Ectodermal cell (in vitro differentiated cells): Measurements from ENCODE around the gene DCAF8L1. TPM values are rescaled to one million over a fixed set of nuclear protein-coding genes. Genes with fewer than 3 reads are reported as not detected.

ENCODE experiments used
- H3K27ac ChIP-seq: 2 replicates; pipeline ENCODE4 v1.7.0; 2013; ENCODE audit warnings: mild to moderate bottlenecking, low read depth, low read length; ENCODE audit not compliant: insufficient read depth, poor library complexity, severe bottlenecking
- H3K27me3 ChIP-seq: 2 replicates; pipeline ENCODE4 v1.7.0; 2013; ENCODE audit warnings: mild to moderate bottlenecking, low read length; ENCODE audit not compliant: insufficient read depth, control insufficient read depth, poor library complexity, severe bottlenecking
- H3K36me3 ChIP-seq: one replicate; pipeline ENCODE4 v1.7.0; 2013; ENCODE audit warnings: low read length; ENCODE audit not compliant: control insufficient read depth, insufficient read depth
- H3K4me1 ChIP-seq: one replicate; pipeline ENCODE4 v1.7.0; 2013; ENCODE audit warnings: low read length; ENCODE audit not compliant: control insufficient read depth, insufficient read depth
- H3K4me3 ChIP-seq: 2 replicates; pipeline ENCODE4 v1.7.0; 2013; ENCODE audit warnings: low read depth, low read length, control low read depth; ENCODE audit not compliant: insufficient read depth
- H3K9me3 ChIP-seq: 2 replicates; pipeline ENCODE4 v1.7.0; 2013; ENCODE audit warnings: mild to moderate bottlenecking, low read length, moderate library complexity; ENCODE audit not compliant: control insufficient read depth
- WGBS, 2 experiments: methylation state at CpG; one replicate each; pipeline ENCODE4 v1.1.7; 2013; ENCODE audit warnings: missing lambda C conversion rate in 2 of 2; 5-methylcytosine and 5-hydroxymethylcytosine counted together
- polyA plus RNA-seq, 4 experiments: library from polyadenylated mRNA; stranded (reverse); fragments of 50-300 nt; gene quantifications; one replicate each; pipeline ENCODE4 v1.2.3, GENCODE V29; 2013

Gene DCAF8L1
- polyA plus RNA-seq (2013, experiment 1 of 4), result not detected
- not detected for polyA plus RNA-seq (2013, experiment 2 of 4)
- not detected for polyA plus RNA-seq (2013, experiment 3 of 4)
- polyA plus RNA-seq (2013, experiment 4 of 4), result not detected

DNA sequence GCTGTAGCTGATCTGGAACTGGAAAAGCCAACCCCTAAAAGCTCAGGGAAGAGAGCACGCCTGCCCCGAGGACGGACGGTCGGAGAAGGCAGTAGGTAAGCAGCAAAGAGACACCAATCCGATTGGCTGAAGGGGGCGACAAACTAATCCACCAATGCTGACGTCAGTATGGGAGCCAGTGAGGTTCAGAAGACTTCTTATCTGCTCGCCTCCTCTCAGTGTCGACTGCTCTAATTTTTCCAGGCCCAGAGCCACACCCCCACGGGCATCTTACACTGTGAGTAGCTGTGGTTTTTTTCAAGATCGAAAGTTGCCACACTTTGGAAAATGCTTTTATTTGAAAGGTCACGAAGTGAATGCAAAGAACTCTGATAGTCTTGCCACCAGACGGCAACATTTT lies at the start of gene DCAF8L1:
Gene DCAF8L1 (minus strand): TSS at position 101 of the 400 bp plus-strand sequence. CDS start 115 bp downstream, outside the sequence.
- no peaks in the 10 kb centered on the region for H3K36me3 ChIP-seq
- WGBS, 2 experiments, result 96% methylated on average over 14 of the region's 14 CpGs

DNA sequence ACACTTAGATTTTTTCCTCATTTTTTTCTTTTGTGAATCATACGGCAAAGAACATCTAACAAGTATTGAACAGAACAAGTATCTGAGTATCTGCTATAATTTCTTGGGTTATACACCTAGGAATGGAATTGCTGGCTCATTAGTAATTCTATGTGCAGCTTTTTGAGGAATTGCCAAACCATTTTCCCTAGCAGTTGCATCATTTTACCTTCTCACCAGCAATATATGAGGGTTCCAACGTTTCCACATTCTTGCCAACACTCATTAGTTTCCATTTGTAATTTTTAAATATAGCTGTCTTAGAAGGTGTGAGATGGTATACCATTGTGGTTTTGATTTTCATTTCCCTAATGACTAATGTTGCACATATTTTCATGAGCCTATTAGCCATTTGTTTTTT lies 41.1 kb upstream of the DCAF8L1 start:
- no peaks in the 10 kb centered on the region for H3K27me3 ChIP-seq
- no CpG with 5 or more reads among the region's 2 CpGs for WGBS, 2 experiments
- H3K4me1 ChIP-seq, result no peaks in the 10 kb centered on the region
- no peak overlapping the region for H3K27ac ChIP-seq
- no peaks in the 10 kb centered on the region for H3K36me3 ChIP-seq
- H3K4me3 ChIP-seq, result no peak overlapping the region
- no peaks in the 10 kb centered on the region for H3K9me3 ChIP-seq

More for the DNA sequence above, at the start of gene DCAF8L1:
- H3K9me3 ChIP-seq, result no peaks in the 10 kb centered on the region
- no peaks in the 10 kb centered on the region for H3K27me3 ChIP-seq
- no peak within 1 kb of the TSS for H3K27ac ChIP-seq
- no peaks in the 10 kb centered on the region for H3K4me1 ChIP-seq
- no peak within 1 kb of the TSS for H3K4me3 ChIP-seq

DNA sequence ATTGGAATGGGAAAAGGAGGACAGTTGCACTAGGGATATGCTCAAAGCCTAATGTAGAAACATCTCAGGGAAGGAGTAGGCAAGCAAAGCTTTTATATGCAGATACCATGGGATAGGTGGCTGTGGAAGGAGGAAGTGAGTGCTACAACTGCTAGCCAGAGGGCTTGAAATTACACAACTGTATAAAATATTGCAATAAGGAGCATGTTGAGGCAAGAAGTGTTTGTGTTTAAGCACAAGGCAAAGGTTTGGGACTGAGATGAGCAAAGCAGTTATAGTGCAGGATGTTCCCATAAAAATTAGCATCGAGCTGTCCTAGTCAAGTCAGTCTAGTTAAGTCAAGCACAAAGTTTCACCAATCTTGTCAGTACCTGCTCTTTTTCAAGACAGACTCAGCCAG lies 35.6 kb upstream of the DCAF8L1 start:
- no peaks in the 10 kb centered on the region for H3K27me3 ChIP-seq
- H3K27ac ChIP-seq, result no peak overlapping the region
- WGBS, 2 experiments, result 90 to 100% methylated on average over 1 of the region's 1 CpG
- no peaks in the 10 kb centered on the region for H3K36me3 ChIP-seq
- no peaks in the 10 kb centered on the region for H3K9me3 ChIP-seq
- no peak overlapping the region for H3K4me3 ChIP-seq
- no peaks in the 10 kb centered on the region for H3K4me1 ChIP-seq

DNA sequence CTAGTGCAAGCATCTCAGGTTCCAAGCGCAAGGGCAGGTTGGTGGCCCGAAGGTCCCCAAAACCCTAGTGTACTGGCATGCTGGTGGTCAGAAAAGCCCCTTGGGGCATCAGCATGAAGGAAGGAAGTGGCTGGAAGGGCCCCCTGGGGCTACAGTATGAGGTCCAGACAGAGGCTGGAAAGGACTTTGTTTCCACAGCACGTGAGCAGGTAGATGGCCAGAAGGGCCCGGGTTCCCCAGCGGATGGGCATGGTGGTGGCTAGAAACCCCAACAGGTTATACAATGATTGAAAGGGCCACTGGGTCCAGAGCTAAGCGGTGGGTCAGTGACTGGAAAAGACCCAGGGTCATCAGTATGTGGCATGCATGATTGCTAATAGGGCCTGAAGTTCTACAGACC lies 34.7 kb upstream of the DCAF8L1 start:
- no peaks in the 10 kb centered on the region for H3K9me3 ChIP-seq
- WGBS, 2 experiments, result 94 to 96% methylated on average over 6 of the region's 6 CpGs
- no peak overlapping the region for H3K27ac ChIP-seq

DNA sequence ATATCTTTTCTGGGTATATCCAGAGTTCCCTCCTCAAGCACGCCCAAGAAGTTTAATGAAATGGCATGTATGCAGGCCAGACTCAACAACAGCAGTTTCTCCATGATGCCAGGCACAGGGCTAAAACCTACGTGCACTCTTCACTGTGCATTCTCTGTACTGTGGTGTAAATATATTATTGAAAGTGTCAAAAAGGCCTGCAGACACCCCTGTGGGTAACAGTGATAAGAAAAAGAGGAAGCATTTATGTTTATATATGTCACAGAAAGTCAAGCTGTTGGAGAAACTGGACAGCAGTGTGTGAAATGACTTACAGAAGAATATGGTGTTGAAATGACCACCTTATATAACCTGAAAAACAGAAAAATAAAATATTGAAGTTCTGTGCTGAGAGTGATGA lies 29.6 kb upstream of the DCAF8L1 start:
- Histone ChIP-seq H3K4me3 (no peak overlapping the region), H3K27me3 (no peaks in the 10 kb centered on the region), H3K4me1 (no peaks in the 10 kb centered on the region), H3K9me3 (no peaks in the 10 kb centered on the region), H3K27ac (no peak overlapping the region), H3K36me3 (no peaks in the 10 kb centered on the region)
- WGBS, 2 experiments, result 93% methylated on average over 2 of the region's 2 CpGs

More for the DNA sequence above, 34.7 kb upstream of the DCAF8L1 start:
- H3K4me3 ChIP-seq, result no peak overlapping the region
- no peaks in the 10 kb centered on the region for H3K4me1 ChIP-seq
- H3K27me3 ChIP-seq, result no peaks in the 10 kb centered on the region
- no peaks in the 10 kb centered on the region for H3K36me3 ChIP-seq

DNA sequence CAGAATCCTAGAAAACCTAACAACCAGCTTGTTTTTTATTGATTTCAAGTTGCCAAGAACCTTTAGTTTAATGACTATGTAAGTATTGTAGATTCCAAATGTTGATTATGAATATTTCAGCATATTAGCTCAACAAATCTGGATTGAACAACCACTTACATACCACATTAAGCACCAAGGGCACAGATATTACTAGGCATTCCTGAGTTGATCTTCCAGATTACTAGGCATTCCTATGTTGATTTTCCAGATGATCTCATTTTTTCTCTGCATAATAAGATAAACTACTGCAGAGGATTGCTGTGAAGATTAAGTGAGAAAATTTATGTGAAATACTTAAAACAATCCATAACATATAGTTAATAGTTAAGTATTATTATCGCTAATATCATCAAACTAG lies 17.4 kb upstream of the DCAF8L1 start:
- no CpG with 5 or more reads among the region's 1 CpG for WGBS, 2 experiments
- Histone ChIP-seq H3K27me3 (no peaks in the 10 kb centered on the region), H3K36me3 (no peaks in the 10 kb centered on the region), H3K27ac (no peak overlapping the region), H3K4me3 (no peak overlapping the region), H3K4me1 (no peaks in the 10 kb centered on the region), H3K9me3 (no peaks in the 10 kb centered on the region)

DNA sequence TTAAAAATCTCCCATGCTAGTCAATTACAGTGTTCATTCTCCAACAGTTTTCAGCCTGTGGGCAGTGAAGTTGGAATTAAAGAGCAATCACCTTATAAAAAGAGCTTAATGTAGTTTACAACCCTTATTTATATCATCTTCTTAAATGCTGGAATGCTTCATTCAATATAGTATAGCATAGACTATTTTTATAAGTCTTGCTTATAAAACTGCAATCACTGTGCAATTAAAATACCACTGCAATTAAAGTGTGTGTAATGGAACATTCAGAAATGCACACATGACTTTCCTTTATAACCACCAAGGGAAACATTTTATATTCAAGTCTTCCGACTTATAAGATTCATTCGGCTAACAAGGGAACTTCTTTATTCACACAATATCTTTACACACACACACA lies 16.4 kb upstream of the DCAF8L1 start:
- no peaks in the 10 kb centered on the region for H3K36me3 ChIP-seq
- no peaks in the 10 kb centered on the region for H3K27me3 ChIP-seq
- no peaks in the 10 kb centered on the region for H3K4me1 ChIP-seq
- no peaks in the 10 kb centered on the region for H3K9me3 ChIP-seq
- no peak overlapping the region for H3K4me3 ChIP-seq
- 100% methylated on average over 2 of the region's 2 CpGs; no CpG with 5 or more reads in 1 of the 2 experiments for WGBS, 2 experiments
- H3K27ac ChIP-seq, result no peak overlapping the region

DNA sequence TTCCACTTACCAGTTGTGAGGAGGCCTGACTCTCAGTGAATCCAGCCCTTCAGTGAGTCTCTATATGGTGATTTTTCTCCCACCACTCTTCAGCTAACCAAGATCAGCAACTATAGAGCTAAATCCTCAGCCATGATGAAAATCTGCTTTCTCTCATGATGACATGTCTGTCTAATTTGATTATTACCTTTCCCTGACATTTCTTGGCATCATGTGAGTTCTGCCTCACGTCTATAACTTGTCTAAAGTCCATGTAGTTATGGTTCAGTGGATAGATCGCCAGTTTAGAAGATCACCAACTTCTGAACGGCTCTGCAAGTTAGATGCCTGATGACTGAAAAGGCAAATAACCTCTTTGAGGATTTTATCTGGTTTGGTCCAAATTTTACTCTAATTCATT lies 14.9 kb upstream of the DCAF8L1 start:
- no peaks in the 10 kb centered on the region for H3K4me1 ChIP-seq
- WGBS, 2 experiments, result 89 to 100% methylated on average over 3 of the region's 3 CpGs
- no peaks in the 10 kb centered on the region for H3K27me3 ChIP-seq
- no peak overlapping the region for H3K4me3 ChIP-seq
- H3K27ac ChIP-seq, result no peak overlapping the region
- no peaks in the 10 kb centered on the region for H3K9me3 ChIP-seq
- H3K36me3 ChIP-seq, result no peaks in the 10 kb centered on the region

DNA sequence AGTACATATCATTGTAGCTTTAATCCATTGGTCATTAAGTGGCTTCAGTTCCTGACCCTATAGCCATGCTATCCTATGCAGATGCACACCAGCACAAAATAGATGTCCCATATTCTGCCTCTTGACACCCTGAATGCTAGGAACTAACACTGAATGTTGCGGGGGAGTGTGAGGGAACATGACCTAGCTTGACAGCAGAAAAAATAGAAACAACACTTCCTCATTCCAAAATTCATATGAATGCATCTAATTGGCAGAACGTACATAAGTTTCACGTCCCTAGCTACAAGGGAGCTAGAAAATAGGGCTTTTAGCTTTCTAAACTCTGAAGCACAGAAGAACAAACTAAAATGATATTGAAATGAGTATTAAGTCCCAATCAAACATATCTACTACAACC lies 14.4 kb upstream of the DCAF8L1 start:
- H3K4me1 ChIP-seq, result no peaks in the 10 kb centered on the region
- no peak overlapping the region for H3K4me3 ChIP-seq
- H3K36me3 ChIP-seq, result no peaks in the 10 kb centered on the region
- WGBS, 2 experiments, result 100% methylated on average over 1 to 2 of the region's 3 CpGs
- no peak overlapping the region for H3K27ac ChIP-seq
- no peaks in the 10 kb centered on the region for H3K27me3 ChIP-seq
- no peaks in the 10 kb centered on the region for H3K9me3 ChIP-seq

DNA sequence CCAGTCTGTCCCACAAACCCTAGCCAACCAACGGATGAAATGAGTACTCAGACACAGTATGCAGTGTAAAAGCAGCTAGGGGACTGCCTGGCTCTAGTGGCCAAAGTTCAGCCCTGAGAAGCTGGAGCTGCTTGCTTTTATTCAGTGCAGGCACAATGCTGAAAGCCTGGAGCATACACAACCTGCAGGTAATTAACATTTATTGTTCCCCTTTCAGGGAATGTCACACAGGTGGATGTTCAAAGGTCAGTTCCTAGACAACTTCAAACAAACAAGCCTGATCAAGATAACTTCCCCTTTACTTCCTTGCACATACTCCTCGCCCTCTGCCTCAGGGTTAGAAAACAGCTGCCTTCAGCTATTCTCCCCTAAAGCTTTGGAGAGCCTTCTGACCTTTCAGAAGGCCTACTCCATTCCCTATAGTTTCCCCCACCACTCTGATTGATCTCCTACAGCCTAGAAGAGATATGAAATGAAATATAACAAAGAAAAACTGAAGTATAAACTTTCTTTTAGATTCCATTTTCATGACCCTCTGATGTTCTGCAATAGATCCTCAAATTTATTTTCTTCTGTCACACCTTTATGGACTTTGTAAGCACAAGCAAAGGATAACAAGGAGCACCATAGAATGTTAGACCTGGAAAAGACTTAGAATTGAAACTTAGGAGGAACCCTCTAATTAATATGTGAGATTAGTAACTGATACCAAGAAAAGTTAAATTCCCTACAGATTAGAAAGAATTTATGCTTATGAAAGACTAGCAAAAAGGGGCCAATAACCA lies 6.8 kb upstream of the DCAF8L1 start:
- H3K4me3 ChIP-seq, result no peak overlapping the region
- H3K27ac ChIP-seq, result no peak overlapping the region
- no peaks in the 10 kb centered on the region for H3K9me3 ChIP-seq
- H3K27me3 ChIP-seq, result no peaks in the 10 kb centered on the region
- WGBS, 2 experiments, result 68 to 84% methylated on average over 2 of the region's 2 CpGs
- H3K4me1 ChIP-seq, result no peaks in the 10 kb centered on the region
- H3K36me3 ChIP-seq, result no peaks in the 10 kb centered on the region
